Measurements from ENCODE around the gene KRTAP4-2. TPM values are rescaled to one million over a fixed set of nuclear protein-coding genes. Genes with fewer than 3 reads are reported as not detected.

The KRTAP4-2 gene
- total and polyA plus RNA-seq, 2 of the 13 experiments (the other 11 are each of a cell fraction or from before 2014, with no cell fraction given), result not detected

- TF ChIP-seq ZNF407 (CRISPR knock-in tag; IDR thresholded peaks at IDR 0.05; ENCODE audit: not compliant biosample characterization), result no peak
- TF ChIP-seq RERE (CRISPR knock-in tag; IDR thresholded peaks at IDR 0.05; ENCODE audit: low read depth), result no peak
- TF ChIP-seq PREB (CRISPR knock-in tag; IDR thresholded peaks at IDR 0.05), result no peak
- TF ChIP-seq ZNF672 (CRISPR knock-in tag; IDR thresholded peaks at IDR 0.05), result no peak
- TF ChIP-seq SIN3A (IDR thresholded peaks at IDR 0.05; ENCODE audit: borderline replicate concordance, low read depth, low read length), result no peak
- TF ChIP-seq RFX3 (CRISPR knock-in tag; IDR thresholded peaks at IDR 0.05), result no peak
- no peak for TF ChIP-seq NCOA1 (CRISPR knock-in tag; IDR thresholded peaks at IDR 0.05)
- no peak for TF ChIP-seq ZNF605 (CRISPR knock-in tag; IDR thresholded peaks at IDR 0.05)
- no peak for TF ChIP-seq RELA (CRISPR knock-in tag; IDR thresholded peaks at IDR 0.05)
- TF ChIP-seq ZMAT3 (CRISPR knock-in tag; conservative IDR thresholded peaks at IDR 0.05), result no peak
These were observed 1.2 kb downstream of the KRTAP4-2 start (continued) for GRCh38 chr17:41176744-41177387.

Data from HepG2 (cell line).